Superior temporal gyrus (tissue), 1 donor: ENCODE measurements around the gene DRD4.

Experiments used
- DNase-seq: peaks from one replicate; pipeline ENCODE4 v3.0.0-alpha.2; 2016; ENCODE audit errors: extremely low spot score

DRD4 gene

GRCh38 chr11:621838-622237 is 15.2 kb upstream of the DRD4 start:
- no peak for DNase-seq

GRCh38 chr11:623349-623869 is 13.7 kb upstream of the DRD4 start:
- DNase-seq, result no peak

GRCh38 chr11:623999-624704 is 12.9 kb upstream of the DRD4 start:
- no peak for DNase-seq

GRCh38 chr11:624705-625635 is 12.1 kb upstream of the DRD4 start, which contains the start of gene CDHR5:
TSS of gene CDHR5 (minus strand) at chr11:624955. CDS start at chr11:624902, 53 bp downstream.
- no peak for DNase-seq

- DNase-seq, result no peak
Measured at GRCh38 chr11:625636-626268, 11.3 kb upstream of the DRD4 start.

GRCh38 chr11:626475-627307 is 10.4 kb upstream of the DRD4 start, which contains the start of gene SCT:
TSS of gene SCT (minus strand) at chr11:627181. CDS start at chr11:627143, 38 bp downstream.
- DNase-seq, result no peak

- no peak for DNase-seq
Measured at GRCh38 chr11:627308-627576, 9.8 kb upstream of the DRD4 start.

GRCh38 chr11:628056-628455 is 9.0 kb upstream of the DRD4 start:
- DNase-seq, result no peak

GRCh38 chr11:629237-629583 is 7.9 kb upstream of the DRD4 start:
- no peak for DNase-seq

GRCh38 chr11:630871-631270 is 6.2 kb upstream of the DRD4 start:
- no peak for DNase-seq

GRCh38 chr11:635945-636510 is 1.0 kb upstream of the DRD4 start:
- DNase-seq, result no peak

- DNase-seq, result no peak
Measured at GRCh38 chr11:637333-637592, 194 bp downstream of the DRD4 start.

GRCh38 chr11:637593-638521 is 788 bp downstream of the DRD4 start:
- no peak for DNase-seq

GRCh38 chr11:638631-639331 is 1.7 kb downstream of the DRD4 start:
- no peak for DNase-seq

- no peak for DNase-seq
Measured at GRCh38 chr11:639332-639955, 2.4 kb downstream of the DRD4 start.

GRCh38 chr11:640021-640706 is 3.1 kb downstream of the DRD4 start:
- no peak for DNase-seq

- DNase-seq, result no peak
Measured at GRCh38 chr11:641806-642370, 4.8 kb downstream of the DRD4 start.

- DNase-seq, result no peak
Measured at GRCh38 chr11:643366-643765, 6.3 kb downstream of the DRD4 start.
